22Rv1 (cell line): ENCODE results near the gene NCOA1.

Source experiments
- ZFX ChIP-seq: fragments of 450-650 bp; IDR thresholded peaks from 2 replicates; pipeline ENCODE4 v1.6.1; 2017; ENCODE audit warnings: antibody characterized with exemption, borderline replicate concordance
- TF ChIP-seq, protein P1 (sequence below): fragments of 450-650 bp; IDR thresholded peaks from 2 replicates; pipeline ENCODE4 v1.5.1; 2017; ENCODE audit warnings: mild to moderate bottlenecking

DNA sequence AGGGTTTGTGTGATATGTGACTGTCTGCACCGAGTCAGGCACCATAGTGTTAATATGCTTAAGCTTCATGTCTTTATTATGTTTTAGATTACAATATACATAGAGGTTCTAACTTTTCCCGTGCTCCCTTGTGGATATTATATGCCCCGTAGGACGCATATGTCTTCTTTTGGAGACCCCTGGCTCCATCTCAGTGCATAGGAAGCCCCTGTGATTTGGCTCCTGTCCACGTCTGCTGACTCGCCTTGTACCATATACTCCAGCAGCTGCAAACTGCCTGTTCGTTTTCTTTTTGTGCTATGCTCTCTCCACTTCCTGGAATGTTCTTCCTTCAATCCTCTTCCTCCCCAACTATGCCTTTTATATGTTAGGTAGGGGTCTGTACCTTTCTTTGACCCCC is 191.2 kb downstream of the NCOA1 start:
- TF ChIP-seq, protein P1, sequence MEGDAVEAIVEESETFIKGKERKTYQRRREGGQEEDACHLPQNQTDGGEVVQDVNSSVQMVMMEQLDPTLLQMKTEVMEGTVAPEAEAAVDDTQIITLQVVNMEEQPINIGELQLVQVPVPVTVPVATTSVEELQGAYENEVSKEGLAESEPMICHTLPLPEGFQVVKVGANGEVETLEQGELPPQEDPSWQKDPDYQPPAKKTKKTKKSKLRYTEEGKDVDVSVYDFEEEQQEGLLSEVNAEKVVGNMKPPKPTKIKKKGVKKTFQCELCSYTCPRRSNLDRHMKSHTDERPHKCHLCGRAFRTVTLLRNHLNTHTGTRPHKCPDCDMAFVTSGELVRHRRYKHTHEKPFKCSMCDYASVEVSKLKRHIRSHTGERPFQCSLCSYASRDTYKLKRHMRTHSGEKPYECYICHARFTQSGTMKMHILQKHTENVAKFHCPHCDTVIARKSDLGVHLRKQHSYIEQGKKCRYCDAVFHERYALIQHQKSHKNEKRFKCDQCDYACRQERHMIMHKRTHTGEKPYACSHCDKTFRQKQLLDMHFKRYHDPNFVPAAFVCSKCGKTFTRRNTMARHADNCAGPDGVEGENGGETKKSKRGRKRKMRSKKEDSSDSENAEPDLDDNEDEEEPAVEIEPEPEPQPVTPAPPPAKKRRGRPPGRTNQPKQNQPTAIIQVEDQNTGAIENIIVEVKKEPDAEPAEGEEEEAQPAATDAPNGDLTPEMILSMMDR: no peak
- TF ChIP-seq ZFX: no peak
